KOPT-K1 (cell line): ENCODE measurements around the gene VRK3.

Experiments used
- H3K27ac ChIP-seq: fragments of 200-600 bp; sonication (generic); 2 replicates; pipeline ENCODE4 v1.5.1; 2016; ENCODE audit warnings: antibody characterized with exemption, mild to moderate bottlenecking, low read depth, low read length; ENCODE audit not compliant: poor library complexity, severe bottlenecking
- H3K36me3 ChIP-seq: fragments of 200-600 bp; sonication (generic); 2 replicates; pipeline ENCODE4 v1.5.1; 2017; ENCODE audit warnings: antibody characterized with exemption, mild to moderate bottlenecking, low read length, moderate library complexity; ENCODE audit not compliant: insufficient read depth
- H3K9me3 ChIP-seq: fragments of 200-600 bp; sonication (generic); 2 replicates; pipeline ENCODE4 v1.5.1; 2017; ENCODE audit warnings: antibody characterized with exemption, low read length, mild to moderate bottlenecking; ENCODE audit not compliant: insufficient read depth, poor library complexity, severe bottlenecking

VRK3 gene

DNA sequence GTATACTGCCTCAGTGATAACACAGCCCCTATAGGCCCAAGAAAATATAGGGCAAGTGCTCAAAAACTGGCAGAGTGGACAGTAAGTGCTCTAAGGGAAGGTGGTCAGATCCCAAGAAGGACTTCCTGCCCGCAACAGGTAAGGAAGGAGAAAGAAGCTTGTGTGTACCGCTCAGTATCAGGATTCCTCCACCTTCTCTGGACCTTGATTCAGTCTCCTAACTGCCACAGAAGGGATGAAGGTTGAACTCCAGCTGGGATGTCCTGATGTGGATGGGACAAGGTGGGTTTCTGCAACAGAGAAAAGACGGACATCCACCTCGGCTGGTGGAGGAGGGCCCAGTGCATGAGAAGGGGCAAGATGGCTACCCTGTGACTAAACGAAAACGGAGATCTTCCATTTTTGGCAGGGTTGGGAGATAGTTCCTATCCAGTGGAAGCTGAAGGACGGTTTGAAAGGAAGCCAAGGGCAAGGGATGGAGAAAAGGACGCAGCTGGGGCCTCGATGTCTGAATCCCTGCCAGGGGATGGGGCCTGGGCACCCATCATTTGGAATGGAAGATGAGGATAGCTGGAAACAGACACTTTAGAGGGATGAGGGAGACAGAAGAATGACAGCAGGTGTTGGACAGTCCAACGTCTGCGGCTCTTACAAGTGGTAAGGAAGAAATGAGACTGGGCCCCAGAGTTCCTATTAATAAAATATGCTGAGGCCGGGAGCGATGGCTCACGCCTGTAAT is 97.5 kb downstream of the VRK3 start:
- Histone ChIP-seq H3K27ac (peak overlapping the region; percentile 95), H3K9me3 (no peaks in the 10 kb centered on the region), H3K36me3 (peaks cover 53% of the 10 kb centered on the region)

DNA sequence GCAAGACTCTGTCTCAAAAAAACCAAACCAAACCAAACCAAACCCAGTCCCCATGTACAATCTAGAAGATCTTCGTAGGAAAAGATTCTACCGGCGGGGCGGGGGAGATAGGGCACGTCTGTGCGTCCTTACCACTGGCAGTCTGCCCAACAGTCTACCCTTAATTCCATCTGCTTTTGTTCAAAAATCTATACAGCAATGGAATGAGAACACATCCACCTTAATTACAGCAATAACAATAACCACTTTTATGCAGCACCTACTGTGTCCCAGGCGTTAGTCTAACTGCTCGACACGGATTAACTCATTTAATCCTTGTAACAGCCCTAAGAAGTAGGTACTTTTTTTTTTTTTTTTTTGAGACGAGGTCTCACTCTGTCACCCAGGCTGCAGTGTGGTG is 98.7 kb downstream of the VRK3 start:
- Histone ChIP-seq H3K27ac (no peak overlapping the region), H3K9me3 (no peaks in the 10 kb centered on the region), H3K36me3 (peaks cover 65% of the 10 kb centered on the region)
